PC-9 (cell line): ENCODE results near the gene ADI1. TPM values are rescaled to one million over a fixed set of nuclear protein-coding genes. Genes with fewer than 3 reads are reported as not detected.

Source experiments
- BruUV-seq: library from RNA; stranded (reverse); fragments of 400-500 nt; replicated peaks from 2 replicates; lab custom pipeline; 2021; lab: Mats Ljungman, UMichigan
- CTCF ChIA-PET: fragments of 300-600 bp; sonication (Branson Sonifier 250); formaldehyde crosslinking; loops from one replicate; lab custom pipeline; 2022; ENCODE audit warnings: antibody characterized with exemption; lab: Charles Lee
- POLR2A ChIA-PET: fragments of 300-600 bp; sonication (Branson Sonifier 250); formaldehyde crosslinking; loops from one replicate; lab custom pipeline; 2022; ENCODE audit warnings: antibody characterized with exemption; ENCODE audit not compliant: unreplicated experiment; lab: Charles Lee
- DNase-seq, 2 experiments: peaks; one replicate each; pipeline versions ENCODE4 v3.0.0 to v3.0.0-alpha.2; 2015 to 2022; ENCODE audit warnings: mixed read lengths in 1 of 2
- H2AFZ ChIP-seq: fragments of 200-600 bp; sonication (generic); 2 replicates; pipeline ENCODE4 v1.8.1; 2017; ENCODE audit warnings: antibody characterized with exemption
- H3F3A ChIP-seq: fragments of 200-600 bp; sonication (generic); 2 replicates; pipeline ENCODE4 v1.8.1; 2017; ENCODE audit warnings: antibody characterized with exemption, mild to moderate bottlenecking, low read depth; ENCODE audit not compliant: insufficient read depth
- H3K27ac ChIP-seq: fragments of 200-600 bp; sonication (generic); 2 replicates; pipeline ENCODE4 v1.6.1; 2016; ENCODE audit warnings: mixed run types
- H3K27me3 ChIP-seq: fragments of 200-600 bp; sonication (generic); 2 replicates; pipeline ENCODE4 v1.6.1; 2016; ENCODE audit warnings: low read depth, mixed run types; ENCODE audit not compliant: insufficient read depth
- H3K36me3 ChIP-seq: fragments of 200-600 bp; sonication (generic); 2 replicates; pipeline ENCODE4 v1.6.1; 2016; ENCODE audit warnings: low read depth, mixed run types
- H3K4me1 ChIP-seq: fragments of 200-600 bp; sonication (generic); replicated peaks from 2 replicates; pipeline ENCODE4 v1.6.1; 2016; ENCODE audit warnings: mixed run types; ENCODE audit not compliant: insufficient read depth
- H3K4me2 ChIP-seq: fragments of 200-600 bp; sonication (generic); 2 replicates; pipeline ENCODE4 v1.6.1; 2017; ENCODE audit warnings: mixed run types
- H3K4me3 ChIP-seq: fragments of 200-600 bp; sonication (generic); 2 replicates; pipeline ENCODE4 v1.6.1; 2016; ENCODE audit warnings: mixed run types
- H3K79me2 ChIP-seq: fragments of 200-600 bp; sonication (generic); 2 replicates; pipeline ENCODE4 v1.6.1; 2017; ENCODE audit warnings: low read depth, mixed run types
- H3K9me2 ChIP-seq: fragments of 200-600 bp; sonication (generic); 2 replicates; pipeline ENCODE4 v1.8.1; 2017; ENCODE audit warnings: mild to moderate bottlenecking; ENCODE audit not compliant: insufficient read depth
- H3K9me3 ChIP-seq: fragments of 200-600 bp; sonication (generic); 2 replicates; pipeline ENCODE4 v1.8.1; 2016; ENCODE audit warnings: low read depth; ENCODE audit not compliant: insufficient read depth
- H4K20me1 ChIP-seq: fragments of 200-600 bp; sonication (generic); 2 replicates; pipeline ENCODE4 v1.8.1; 2017; ENCODE audit not compliant: insufficient read depth
- EZH2 ChIP-seq: fragments of 200-600 bp; sonication (generic); IDR thresholded peaks from 2 replicates; pipeline ENCODE4 v1.8.0; 2017; ENCODE audit warnings: antibody characterized with exemption, low read depth
- intact Hi-C: fragments of 100-400 bp; cut with micrococcal nuclease; formaldehyde crosslinking; loops from one replicate; pipeline ENCODE4 v1.10.0; 2022; ENCODE audit not compliant: unreplicated experiment
- total RNA-seq: library from RNA; stranded (reverse); gene quantifications from 2 replicates; pipeline ENCODE4 v1.2.3, GENCODE V29; 2021
- TF ChIP-seq, protein P1 (sequence below): fragments of 200-600 bp; sonication (generic); conservative IDR thresholded peaks from 2 replicates; pipeline ENCODE4 v1.6.1; 2017; ENCODE audit warnings: mixed run types, antibody characterized with exemption, mild to moderate bottlenecking, moderate library complexity

ADI1 gene
- total RNA-seq, 1 experiment from 2014 or later, result 54.5 TPM

- Histone ChIP-seq H3K9me3 (no peaks in the 10 kb centered on the region), H3K27ac (no peak overlapping the region), H3F3A (peaks cover 4% of the 10 kb centered on the region; the same call in 1 of the 2 replicates), H3K4me3 (no peak overlapping the region), H3K9me2 (no peaks in the 10 kb centered on the region), H4K20me1 (no peaks in the 10 kb centered on the region; the same call in none of the 2 replicates), H2AFZ (no peak overlapping the region), H3K27me3 (no peaks in the 10 kb centered on the region), H3K4me2 (no peak overlapping the region), H3K4me1 (no peaks in the 10 kb centered on the region), H3K79me2 (no peaks in the 10 kb centered on the region), H3K36me3 (0 out of 2 replicates have a peak, but pooled peaks cover 3% of the 10 kb centered on the region)
- ChIA-PET POLR2A (no interaction called here), CTCF (interaction anchor here (0.7 kb wide), 1 partner anchor 161 kb away, joined by 8 read pairs; no protein-coding TSS in a partner anchor)
- intact Hi-C loops, result loop anchor here (1.0 kb wide), 1 partner anchor 171 kb away; no protein-coding TSS in a partner anchor
- DNase-seq, result no peak
- BruUV-seq, result no TSS peak
- TF ChIP-seq EZH2, result no peak
- TF ChIP-seq, protein P1, sequence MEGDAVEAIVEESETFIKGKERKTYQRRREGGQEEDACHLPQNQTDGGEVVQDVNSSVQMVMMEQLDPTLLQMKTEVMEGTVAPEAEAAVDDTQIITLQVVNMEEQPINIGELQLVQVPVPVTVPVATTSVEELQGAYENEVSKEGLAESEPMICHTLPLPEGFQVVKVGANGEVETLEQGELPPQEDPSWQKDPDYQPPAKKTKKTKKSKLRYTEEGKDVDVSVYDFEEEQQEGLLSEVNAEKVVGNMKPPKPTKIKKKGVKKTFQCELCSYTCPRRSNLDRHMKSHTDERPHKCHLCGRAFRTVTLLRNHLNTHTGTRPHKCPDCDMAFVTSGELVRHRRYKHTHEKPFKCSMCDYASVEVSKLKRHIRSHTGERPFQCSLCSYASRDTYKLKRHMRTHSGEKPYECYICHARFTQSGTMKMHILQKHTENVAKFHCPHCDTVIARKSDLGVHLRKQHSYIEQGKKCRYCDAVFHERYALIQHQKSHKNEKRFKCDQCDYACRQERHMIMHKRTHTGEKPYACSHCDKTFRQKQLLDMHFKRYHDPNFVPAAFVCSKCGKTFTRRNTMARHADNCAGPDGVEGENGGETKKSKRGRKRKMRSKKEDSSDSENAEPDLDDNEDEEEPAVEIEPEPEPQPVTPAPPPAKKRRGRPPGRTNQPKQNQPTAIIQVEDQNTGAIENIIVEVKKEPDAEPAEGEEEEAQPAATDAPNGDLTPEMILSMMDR, result no peak
These were observed 38.9 kb downstream of the ADI1 start for GRCh38 chr2:3480352-3481010.

- H3K79me2 ChIP-seq, result no peaks in the 10 kb centered on the region
- peak in 1 of 2 experiments; percentile 25 for DNase-seq
- no peaks in the 10 kb centered on the region for H3K9me2 ChIP-seq
- no peak overlapping the region for H3K27ac ChIP-seq
- no peak overlapping the region for H3K4me2 ChIP-seq
- ChIA-PET POLR2A (no interaction called here), CTCF (no interaction called here)
- TF ChIP-seq, protein P1, result no peak
- TF ChIP-seq EZH2, result no peak
- no TSS peak for BruUV-seq
- peaks cover 4% of the 10 kb centered on the region; the same call in 1 of the 2 replicates for H3F3A ChIP-seq
- no peak overlapping the region for H3K4me3 ChIP-seq
- H4K20me1 ChIP-seq, result no peaks in the 10 kb centered on the region; the same call in none of the 2 replicates
- H3K36me3 ChIP-seq, result 0 out of 2 replicates have a peak, but pooled peaks cover 3% of the 10 kb centered on the region
- H3K9me3 ChIP-seq, result no peaks in the 10 kb centered on the region
- intact Hi-C loops, result no loop called here
- H2AFZ ChIP-seq, result no peak overlapping the region
- H3K4me1 ChIP-seq, result no peaks in the 10 kb centered on the region
- no peaks in the 10 kb centered on the region for H3K27me3 ChIP-seq
These were observed 39.7 kb downstream of the ADI1 start for GRCh38 chr2:3479430-3480320.

DNA sequence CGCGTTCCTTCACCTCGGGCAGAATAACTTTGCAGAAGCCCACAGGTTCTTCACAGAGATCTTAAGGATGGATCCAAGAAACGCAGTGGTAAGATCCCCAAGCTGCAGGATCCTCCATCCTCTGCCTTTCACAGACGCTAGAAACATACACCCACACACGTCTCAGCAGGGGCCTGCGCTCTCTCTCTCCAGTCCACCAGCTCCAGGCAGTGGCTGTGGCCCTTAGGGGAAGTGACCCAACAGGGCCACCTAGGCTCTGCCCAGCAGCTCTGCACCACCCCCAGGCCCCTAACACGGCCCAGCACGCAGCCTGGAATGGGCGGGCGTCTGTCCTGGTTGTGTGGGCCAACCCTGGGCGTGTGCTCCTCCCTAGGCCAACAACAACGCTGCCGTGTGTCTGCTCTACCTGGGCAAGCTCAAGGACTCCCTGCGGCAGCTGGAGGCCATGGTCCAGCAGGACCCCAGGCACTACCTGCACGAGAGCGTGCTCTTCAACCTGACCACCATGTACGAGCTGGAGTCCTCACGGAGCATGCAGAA is 40.4 kb downstream of the ADI1 start:
- Histone ChIP-seq H3K36me3 (0 out of 2 replicates have a peak, but pooled peaks cover 3% of the 10 kb centered on the region), H3K4me1 (no peaks in the 10 kb centered on the region), H2AFZ (no peak overlapping the region), H3K9me3 (no peaks in the 10 kb centered on the region), H3K4me3 (no peak overlapping the region), H3K79me2 (no peaks in the 10 kb centered on the region), H3K4me2 (no peak overlapping the region), H3K27me3 (no peaks in the 10 kb centered on the region), H3K27ac (no peak overlapping the region), H3F3A (peaks cover 4% of the 10 kb centered on the region; the same call in 1 of the 2 replicates), H3K9me2 (no peaks in the 10 kb centered on the region), H4K20me1 (no peaks in the 10 kb centered on the region; the same call in none of the 2 replicates)
- intact Hi-C loops, result no loop called here
- ChIA-PET CTCF (no interaction called here), POLR2A (no interaction called here)
- DNase-seq, result no peak
- TF ChIP-seq, protein P1, result no peak
- TF ChIP-seq EZH2, result no peak
- no TSS peak for BruUV-seq
